Inflammatory macrophage treated with lipopolysaccharide for 1 hour (primary cell): ENCODE measurements around the gene SLFNL1.

Experiments used
- DNase-seq, 2 donors: peaks; one replicate each; pipeline ENCODE4 v3.0.0-alpha.2; 2020 to 2022

SLFNL1 gene

GRCh38 chr1:40985161-40985560 is 36.4 kb downstream of the SLFNL1 start:
- DNase-seq = no peak

DNA sequence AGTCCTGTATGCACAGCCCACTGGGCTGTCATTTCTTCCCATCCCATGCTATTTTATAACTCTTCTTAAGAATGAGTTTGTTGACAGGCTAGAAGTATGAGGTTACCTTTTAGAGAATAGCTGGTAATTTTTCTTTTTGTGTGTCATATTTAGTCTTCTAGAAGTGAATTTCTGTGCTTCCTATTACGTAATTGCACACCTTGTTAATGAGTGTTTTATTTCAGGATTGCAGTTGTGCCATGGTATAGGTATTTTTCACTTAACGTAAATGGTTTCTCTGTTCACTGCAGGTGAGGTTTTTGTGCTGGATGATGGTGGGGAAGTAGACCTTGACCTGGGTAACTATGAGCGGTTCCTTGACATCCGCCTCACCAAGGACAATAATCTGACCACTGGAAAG is 37.0 kb downstream of the SLFNL1 start:
- no peak for DNase-seq

- DNase-seq = no peak
Measured at GRCh38 chr1:40984066-40984465, 37.5 kb downstream of the SLFNL1 start.

GRCh38 chr1:40983286-40983685 is 38.2 kb downstream of the SLFNL1 start:
- no peak for DNase-seq

DNA sequence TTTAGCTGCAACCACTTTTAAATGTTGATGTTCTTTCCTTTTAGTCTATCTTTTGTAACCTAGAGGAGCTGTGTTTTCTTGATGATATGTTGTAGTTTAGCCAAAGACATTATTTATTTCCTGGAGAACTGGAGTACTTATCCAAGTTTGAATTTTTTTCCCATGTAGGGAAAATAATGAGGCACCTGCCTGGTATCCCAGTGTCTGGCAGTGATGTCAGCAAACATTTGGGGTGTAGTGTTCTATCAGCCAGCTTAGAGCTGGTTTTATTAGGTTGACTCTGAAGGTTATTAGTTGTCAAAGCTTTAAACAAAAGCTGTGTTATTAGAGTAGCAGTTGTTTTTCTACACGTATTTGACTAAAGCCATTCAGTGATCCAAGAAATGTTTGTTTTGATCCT is 38.8 kb downstream of the SLFNL1 start:
- DNase-seq = no peak

DNA sequence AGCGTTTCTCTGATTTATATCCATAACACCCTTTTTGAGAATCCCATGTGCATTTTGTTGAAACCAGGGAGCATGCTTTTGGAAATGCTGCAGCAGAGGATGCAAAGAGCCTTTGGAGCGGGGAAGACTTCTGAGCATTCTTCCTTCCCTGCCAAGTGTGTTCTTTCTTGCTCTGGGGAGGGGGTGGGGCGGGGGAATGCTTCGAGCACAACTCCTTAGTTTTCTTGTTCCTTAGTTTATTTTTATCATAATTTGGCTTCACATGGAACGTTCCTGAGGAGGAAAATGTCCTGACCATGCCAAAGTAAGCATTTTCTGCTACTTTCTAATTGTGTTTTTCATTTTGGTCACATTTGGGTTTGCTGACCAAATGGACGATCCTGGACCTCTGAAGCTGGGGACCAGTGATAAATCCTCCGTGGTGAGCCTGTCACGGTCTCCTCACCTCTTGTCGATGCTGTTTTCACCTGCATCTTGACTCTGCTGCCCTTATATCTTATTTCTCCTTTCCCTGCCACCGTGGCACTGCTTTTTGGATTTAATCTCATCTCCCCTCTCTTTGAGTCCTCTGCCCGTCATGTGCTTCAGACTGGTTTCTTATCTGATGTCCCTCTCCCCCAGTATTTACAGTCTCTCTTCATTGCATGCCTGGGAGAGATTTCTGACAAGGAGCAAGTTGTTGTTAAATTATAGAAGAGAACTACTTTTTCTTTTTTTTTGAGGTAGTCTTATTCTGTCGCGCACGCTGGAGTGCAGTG is 39.7 kb downstream of the SLFNL1 start:
- DNase-seq = no peak

- DNase-seq = peak in 1 of 2 donors; percentile 8
Measured at GRCh38 chr1:40980453-40981121, 40.9 kb downstream of the SLFNL1 start.

GRCh38 chr1:40980068-40980452 is 41.5 kb downstream of the SLFNL1 start:
- no peak for DNase-seq

GRCh38 chr1:40979241-40980067 is 42.1 kb downstream of the SLFNL1 start, which contains the start of gene CTPS1:
TSS of gene CTPS1 (plus strand) at chr1:40979696. CDS start at chr1:40983291, 3,595 bp downstream.
- peak; percentile 86 to 94 for DNase-seq

- DNase-seq = no peak
Measured at GRCh38 chr1:40978886-40979240, 42.7 kb downstream of the SLFNL1 start.

GRCh38 chr1:40977716-40978115 is 43.8 kb downstream of the SLFNL1 start:
- DNase-seq = no peak

DNA sequence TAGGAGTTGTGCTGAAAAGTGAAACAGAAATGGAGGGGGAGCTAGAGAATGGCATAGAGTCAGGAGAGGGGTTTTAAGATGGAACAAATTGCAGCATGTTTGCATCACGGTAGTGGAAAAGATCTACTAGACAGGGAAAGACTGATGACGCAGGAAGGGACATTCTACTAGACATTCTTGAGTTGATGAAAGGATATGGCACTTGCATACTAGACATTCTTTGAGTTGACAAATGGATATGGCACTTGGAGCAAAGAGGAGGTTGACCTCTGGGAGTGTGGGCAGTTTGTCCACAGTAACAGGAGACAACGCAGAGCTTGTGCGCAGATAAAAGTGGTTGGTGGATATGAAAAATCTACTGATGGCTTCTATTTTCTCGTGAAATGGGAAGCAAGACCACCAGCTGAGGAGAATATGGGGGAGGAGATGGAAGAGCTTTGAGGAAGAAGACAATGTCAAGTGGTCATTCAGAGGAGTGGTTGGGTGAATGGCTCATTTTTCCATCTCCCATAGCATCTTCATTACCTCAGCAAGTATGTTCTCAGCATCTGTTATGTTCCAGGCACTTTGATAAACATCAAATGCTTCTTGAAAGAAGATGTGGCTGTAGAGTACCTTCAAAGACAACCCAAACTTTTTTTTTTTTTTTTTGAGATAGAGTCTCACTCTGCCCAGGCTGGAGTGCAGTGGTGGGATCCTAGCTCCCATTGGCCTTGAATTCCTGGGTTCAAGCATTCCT is 44.4 kb downstream of the SLFNL1 start:
- DNase-seq = no peak

DNA sequence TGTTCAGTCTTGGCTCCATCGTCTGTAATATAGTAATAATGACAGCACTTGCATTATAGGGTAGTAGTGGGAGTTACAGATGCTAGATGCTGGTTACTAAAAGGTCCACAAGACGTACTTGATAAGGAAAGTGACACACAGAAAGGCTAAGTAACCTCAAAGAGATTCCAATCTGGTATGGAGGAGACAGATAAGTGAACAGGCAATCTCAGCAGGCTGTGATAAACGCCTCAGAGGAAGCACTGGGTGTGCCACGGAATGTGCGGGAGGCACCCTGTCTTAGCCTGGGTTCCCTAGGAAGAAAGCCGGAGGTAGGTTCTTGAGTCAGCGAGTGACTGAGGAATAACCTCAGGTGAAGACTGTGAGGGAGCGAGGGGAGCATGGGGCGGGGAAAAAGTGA is 46.6 kb downstream of the SLFNL1 start:
- no peak for DNase-seq

- no peak for DNase-seq
Measured at GRCh38 chr1:40973912-40974311, 47.6 kb downstream of the SLFNL1 start.

- peak; percentile 26 to 52 for DNase-seq
Measured at GRCh38 chr1:40971966-40972365, 49.6 kb downstream of the SLFNL1 start.

DNA sequence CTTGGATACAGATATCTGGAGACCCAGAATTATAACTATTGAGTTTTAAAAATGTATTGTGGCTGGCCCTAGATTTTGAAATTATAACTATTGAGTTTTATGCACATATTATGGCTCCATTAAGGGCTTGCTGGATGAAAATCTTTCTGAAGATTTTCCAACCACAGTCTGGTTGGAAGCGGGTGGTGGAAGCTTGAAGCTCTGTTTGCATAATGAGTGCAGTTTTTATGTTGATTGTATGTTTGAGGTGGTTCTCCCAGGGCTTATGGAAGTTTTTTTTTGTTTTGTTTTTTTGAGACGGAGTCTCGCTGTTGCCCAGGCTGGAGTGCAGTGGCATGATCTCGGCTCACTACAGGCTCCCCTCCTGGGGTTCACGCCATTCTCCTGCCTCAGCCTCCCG is 52.1 kb downstream of the SLFNL1 start:
- DNase-seq = no peak

- DNase-seq = no peak
Measured at GRCh38 chr1:40966417-40966816, 55.1 kb downstream of the SLFNL1 start.
